ENCODE measurements around the gene TOMM40.

- TF ChIP-seq EZH2 (IDR thresholded peaks at IDR 0.05; ENCODE audit: borderline replicate concordance, low read length) (no peak), CTCF (conservative IDR thresholded peaks at IDR 0.05 in 1 of 2, IDR thresholded peaks at IDR 0.05 in 1 of 2; ENCODE audit: extremely low read depth in 1 of 2, insufficient read depth in 1 of 2, low read depth in 1 of 2, low read length in 2 of 2) (no peak)
These were observed 33.2 kb downstream of the TOMM40 start for GRCh38 chr19:44924243-44924725.

All from mammary epithelial cell (primary cell).